M059J (cell line): Measurements from ENCODE around the gene CRYBG2. TPM values are rescaled to one million over a fixed set of nuclear protein-coding genes. Genes with fewer than 3 reads are reported as not detected.

Experiments used
- DNase-seq: peaks from one replicate; pipeline ENCODE4 v3.0.0-alpha.2; 2012; ENCODE audit warnings: low read depth
- total RNA-seq: library from RNA; depleted of rRNA; stranded (reverse); fragments of >200 nt; shearing (Covaris generic); gene quantifications from 2 replicates; pipeline ENCODE4 v1.2.3, GENCODE V29; 2014; rRNA removed

CRYBG2 gene
- total RNA-seq, 1 experiment from 2014 or later: 2.0 TPM

GRCh38 chr1:26281091-26281958 lies 72.6 kb downstream of the CRYBG2 start:
- peak; percentile 57 for DNase-seq

GRCh38 chr1:26280333-26281042 lies 73.4 kb downstream of the CRYBG2 start:
- DNase-seq: peak; percentile 85

- peak; percentile 85 for DNase-seq
Observed at GRCh38 chr1:26279456-26280332, 74.2 kb downstream of the CRYBG2 start, which contains the start of gene SH3BGRL3. TSS of gene SH3BGRL3 (plus strand) at chr1:26280086. CDS start at chr1:26280156, 70 bp downstream.

- peak; percentile 92 for DNase-seq
Observed at GRCh38 chr1:26278724-26279455, 75.0 kb downstream of the CRYBG2 start.

GRCh38 chr1:26278303-26278702 lies 75.6 kb downstream of the CRYBG2 start:
- DNase-seq: peak; percentile 82

- DNase-seq: no peak
Observed at GRCh38 chr1:26277719-26278118, 76.2 kb downstream of the CRYBG2 start.

- no peak for DNase-seq
Observed at GRCh38 chr1:26277261-26277661, 76.7 kb downstream of the CRYBG2 start.

- no peak for DNase-seq
Observed at GRCh38 chr1:26276432-26276838, 77.5 kb downstream of the CRYBG2 start.

- peak; percentile 98 for DNase-seq
Observed at GRCh38 chr1:26275580-26276431, 78.1 kb downstream of the CRYBG2 start.

GRCh38 chr1:26274801-26275425 lies 79.0 kb downstream of the CRYBG2 start:
- DNase-seq: peak; percentile 46

Other genes with a start within 250 kb of the CRYBG2 start
- gene PDIK1L, start 242.3 kb downstream of the CRYBG2 start, total RNA-seq: 9.0 and 9.3 TPM in 2 replicates
- gene FAM110D, start 195.1 kb downstream of the CRYBG2 start, total RNA-seq: not detected in 2 replicates
- gene C1orf232, start 185.2 kb downstream of the CRYBG2 start, total RNA-seq: not detected in 2 replicates
- gene ZNF593, start 184.2 kb downstream of the CRYBG2 start, total RNA-seq: 22.4 and 23.0 TPM in 2 replicates
- not detected in 2 replicates for gene ZNF593OS, start 182.3 kb downstream of the CRYBG2 start, total RNA-seq
- 0.49 TPM in 1 of 2 replicates, not detected in the other for gene CNKSR1, start 176.6 kb downstream of the CRYBG2 start, total RNA-seq
- not detected in 2 replicates for gene CATSPER4, start 163.5 kb downstream of the CRYBG2 start, total RNA-seq
- gene CEP85, start 119.9 kb downstream of the CRYBG2 start, total RNA-seq: 28.6 and 43.0 TPM in 2 replicates
- gene SH3BGRL3, start 74.0 kb downstream of the CRYBG2 start, total RNA-seq: 268 and 302 TPM in 2 replicates
- gene UBXN11, start 47.5 kb downstream of the CRYBG2 start, total RNA-seq: 4.1 and 7.3 TPM in 2 replicates
- not detected in 2 replicates for gene CD52, start 36.2 kb downstream of the CRYBG2 start, total RNA-seq
- not detected in 2 replicates for gene ZNF683, start 18.6 kb upstream of the CRYBG2 start, total RNA-seq
- gene LIN28A, start 56.7 kb upstream of the CRYBG2 start, total RNA-seq: not detected in 2 replicates
- gene DHDDS, start 78.2 kb upstream of the CRYBG2 start, total RNA-seq: 58.0 and 62.5 TPM in 2 replicates
- 1,156 and 1,189 TPM in 2 replicates for gene HMGN2, start 118.3 kb upstream of the CRYBG2 start, total RNA-seq
- gene RPS6KA1, start 175.6 kb upstream of the CRYBG2 start, total RNA-seq: 24.8 and 34.2 TPM in 2 replicates